ENCODE data around the gene CNPY3. TPM values are rescaled to one million over a fixed set of nuclear protein-coding genes. Genes with fewer than 3 reads are reported as not detected.
A peak's percentile ranks its signal among the peaks of the same experiment; 100 is the strongest.
"Not testable (repeated sequence)": the region's sequence is repeated elsewhere in the genome, so short reads cannot be mapped to it uniquely, and the experiment has no call there.

Gene CNPY3
- 51.3 and 53.1 TPM in 2 replicates for total RNA-seq

GRCh38 chr6:42928986-42929820, at the start of gene CNPY3:
Gene CNPY3 (plus strand): TSS chr6:42929480. CDS start chr6:42929571, 91 bp downstream.
- peak; percentile 96 for DNase-seq (ENCODE audit: low spot score)
- intact Hi-C loops (cut with micrococcal nuclease), result loop anchor here (1.0 to 10.0 kb wide), 8 partner anchors 28 to 498 kb away; partner anchors contain the start of genes ABCC10, CUL7, KLC4 and KLHDC3
- Mint-ChIP-seq H3K9me3 (no peaks in the 10 kb centered on the region), H3K27ac (peak within 1 kb of the TSS; percentile 91), H3K4me1 (ENCODE audit: low read depth) (peaks cover 34% of the 10 kb centered on the region), H3K27me3 (ENCODE audit: low read depth) (no peaks in the 10 kb centered on the region), H3K4me3 (ENCODE audit: low read depth) (peak within 1 kb of the TSS; percentile 96), H3K36me3 (ENCODE audit: low read depth) (peaks cover 31% of the 10 kb centered on the region)

GRCh38 chr6:42880240-42880817, 49.0 kb upstream of the CNPY3 start:
- H3K27me3 Mint-ChIP-seq (ENCODE audit: low read depth); H3K9me3 Mint-ChIP-seq; H3K4me1 Mint-ChIP-seq (ENCODE audit: low read depth); intact Hi-C loops (cut with micrococcal nuclease); DNase-seq (ENCODE audit: low spot score): not testable (repeated sequence)
- peak overlapping the region; percentile 98 for H3K27ac Mint-ChIP-seq
- H3K36me3 Mint-ChIP-seq (ENCODE audit: low read depth), result peaks cover 40% of the 10 kb centered on the region
- peak overlapping the region; percentile 94 for H3K4me3 Mint-ChIP-seq (ENCODE audit: low read depth)

GRCh38 chr6:42880871-42881270, 48.4 kb upstream of the CNPY3 start:
- DNase-seq (ENCODE audit: low spot score); H3K4me1 Mint-ChIP-seq (ENCODE audit: low read depth); H3K9me3 Mint-ChIP-seq; H3K27me3 Mint-ChIP-seq (ENCODE audit: low read depth); intact Hi-C loops (cut with micrococcal nuclease): not testable (repeated sequence)
- Mint-ChIP-seq H3K27ac (peak overlapping the region; percentile 98), H3K36me3 (ENCODE audit: low read depth) (peaks cover 45% of the 10 kb centered on the region), H3K4me3 (ENCODE audit: low read depth) (peak overlapping the region; percentile 94)

- H3K4me3 Mint-ChIP-seq (ENCODE audit: low read depth), result no peak overlapping the region
- H3K9me3 Mint-ChIP-seq, result no peaks in the 10 kb centered on the region
- H3K27ac Mint-ChIP-seq, result no peak overlapping the region
- no peak for DNase-seq (ENCODE audit: low spot score)
- intact Hi-C loops (cut with micrococcal nuclease), result no loop called here
- H3K27me3 Mint-ChIP-seq (ENCODE audit: low read depth), result no peaks in the 10 kb centered on the region
- peaks cover 11% of the 10 kb centered on the region for H3K4me1 Mint-ChIP-seq (ENCODE audit: low read depth)
- peaks cover 65% of the 10 kb centered on the region for H3K36me3 Mint-ChIP-seq (ENCODE audit: low read depth)
Observed at GRCh38 chr6:42885702-42886101, 43.6 kb upstream of the CNPY3 start.

GRCh38 chr6:42888201-42888600, 41.1 kb upstream of the CNPY3 start:
- intact Hi-C loops (cut with micrococcal nuclease); H3K27me3 Mint-ChIP-seq (ENCODE audit: low read depth); H3K4me3 Mint-ChIP-seq (ENCODE audit: low read depth); H3K9me3 Mint-ChIP-seq; DNase-seq (ENCODE audit: low spot score): not testable (repeated sequence)
- H3K36me3 Mint-ChIP-seq (ENCODE audit: low read depth), result peaks cover 56% of the 10 kb centered on the region
- H3K27ac Mint-ChIP-seq, result peak overlapping the region; percentile 17
- peaks cover 16% of the 10 kb centered on the region for H3K4me1 Mint-ChIP-seq (ENCODE audit: low read depth)

GRCh38 chr6:42889815-42890214, 39.5 kb upstream of the CNPY3 start:
- H3K9me3 Mint-ChIP-seq, result no peaks in the 10 kb centered on the region
- peak overlapping the region; percentile 86 for H3K4me3 Mint-ChIP-seq (ENCODE audit: low read depth)
- H3K27me3 Mint-ChIP-seq (ENCODE audit: low read depth), result no peaks in the 10 kb centered on the region
- intact Hi-C loops (cut with micrococcal nuclease), result loop anchor here (1.0 to 5.0 kb wide), 3 partner anchors 11 to 438 kb away; partner anchors contain the start of genes RPL7L1, TBCC and TRERF1
- DNase-seq (ENCODE audit: low spot score), result no peak
- peaks cover 16% of the 10 kb centered on the region for H3K4me1 Mint-ChIP-seq (ENCODE audit: low read depth)
- peak overlapping the region; percentile 96 for H3K27ac Mint-ChIP-seq
- H3K36me3 Mint-ChIP-seq (ENCODE audit: low read depth), result peaks cover 40% of the 10 kb centered on the region

GRCh38 chr6:42890311-42891198, 38.7 kb upstream of the CNPY3 start:
- H3K27ac Mint-ChIP-seq, result peak overlapping the region; percentile 96
- peaks cover 33% of the 10 kb centered on the region for H3K36me3 Mint-ChIP-seq (ENCODE audit: low read depth)
- intact Hi-C loops (cut with micrococcal nuclease), result loop anchor here (1.0 to 5.0 kb wide), 3 partner anchors 11 to 438 kb away; partner anchors contain the start of genes RPL7L1, TBCC and TRERF1
- peak; percentile 88 for DNase-seq (ENCODE audit: low spot score)
- H3K4me3 Mint-ChIP-seq (ENCODE audit: low read depth), result peak overlapping the region; percentile 86
- H3K27me3 Mint-ChIP-seq (ENCODE audit: low read depth), result no peaks in the 10 kb centered on the region
- H3K9me3 Mint-ChIP-seq, result no peaks in the 10 kb centered on the region
- peaks cover 16% of the 10 kb centered on the region for H3K4me1 Mint-ChIP-seq (ENCODE audit: low read depth)

GRCh38 chr6:42891199-42891722, 38.0 kb upstream of the CNPY3 start:
- intact Hi-C loops (cut with micrococcal nuclease), result loop anchor here (5.0 kb wide), 1 partner anchor 439 kb away; the partner anchor contains the start of gene TRERF1
- H3K27ac Mint-ChIP-seq, result peak overlapping the region; percentile 96
- H3K4me3 Mint-ChIP-seq (ENCODE audit: low read depth), result peak overlapping the region; percentile 86
- DNase-seq (ENCODE audit: low spot score), result no peak
- peaks cover 26% of the 10 kb centered on the region for H3K36me3 Mint-ChIP-seq (ENCODE audit: low read depth)
- no peaks in the 10 kb centered on the region for H3K9me3 Mint-ChIP-seq
- peaks cover 16% of the 10 kb centered on the region for H3K4me1 Mint-ChIP-seq (ENCODE audit: low read depth)
- no peaks in the 10 kb centered on the region for H3K27me3 Mint-ChIP-seq (ENCODE audit: low read depth)

- not testable (repeated sequence) for DNase-seq (ENCODE audit: low spot score); H3K27ac Mint-ChIP-seq; H3K9me3 Mint-ChIP-seq; H3K36me3 Mint-ChIP-seq (ENCODE audit: low read depth); H3K4me3 Mint-ChIP-seq (ENCODE audit: low read depth); H3K27me3 Mint-ChIP-seq (ENCODE audit: low read depth)
- intact Hi-C loops (cut with micrococcal nuclease), result loop anchor here (5.0 kb wide), 1 partner anchor 442 kb away; the partner anchor contains the start of gene TRERF1
- H3K4me1 Mint-ChIP-seq (ENCODE audit: low read depth), result peaks cover 17% of the 10 kb centered on the region
Observed at GRCh38 chr6:42894041-42894828, 35.0 kb upstream of the CNPY3 start.

GRCh38 chr6:42896178-42896719, 33.0 kb upstream of the CNPY3 start:
- no peaks in the 10 kb centered on the region for H3K36me3 Mint-ChIP-seq (ENCODE audit: low read depth)
- no peak for DNase-seq (ENCODE audit: low spot score)
- no peak overlapping the region for H3K4me3 Mint-ChIP-seq (ENCODE audit: low read depth)
- H3K4me1 Mint-ChIP-seq (ENCODE audit: low read depth), result peaks cover 10% of the 10 kb centered on the region
- intact Hi-C loops (cut with micrococcal nuclease), result no loop called here
- H3K27me3 Mint-ChIP-seq (ENCODE audit: low read depth), result no peaks in the 10 kb centered on the region
- H3K27ac Mint-ChIP-seq, result no peak overlapping the region
- no peaks in the 10 kb centered on the region for H3K9me3 Mint-ChIP-seq

- Mint-ChIP-seq H3K27ac (no peak overlapping the region), H3K9me3 (no peaks in the 10 kb centered on the region), H3K27me3 (ENCODE audit: low read depth) (no peaks in the 10 kb centered on the region), H3K36me3 (ENCODE audit: low read depth) (no peaks in the 10 kb centered on the region), H3K4me1 (ENCODE audit: low read depth) (peaks cover 19% of the 10 kb centered on the region), H3K4me3 (ENCODE audit: low read depth) (no peak overlapping the region)
- DNase-seq (ENCODE audit: low spot score), result peak; percentile 58
- intact Hi-C loops (cut with micrococcal nuclease), result loop anchor here (2.0 kb wide), 2 partner anchors 172 to 238 kb away; no protein-coding TSS in a partner anchor
Observed at GRCh38 chr6:42898891-42899361, 30.4 kb upstream of the CNPY3 start.
